Activated CD8-positive, alpha-beta memory T cell treated with anti-CD3 and anti-CD28 coated beads, Interleukin-2, amount 50 U/mL, for 24 hours (primary cell): ENCODE data around the gene MPP3.
A peak's percentile ranks its signal among the peaks of the same experiment; 100 is the strongest.

Experiments
- DNase-seq: peaks from one replicate; pipeline ENCODE4 v3.0.0-alpha.2; 2020; ENCODE audit errors: extremely low read depth

Gene MPP3

DNA sequence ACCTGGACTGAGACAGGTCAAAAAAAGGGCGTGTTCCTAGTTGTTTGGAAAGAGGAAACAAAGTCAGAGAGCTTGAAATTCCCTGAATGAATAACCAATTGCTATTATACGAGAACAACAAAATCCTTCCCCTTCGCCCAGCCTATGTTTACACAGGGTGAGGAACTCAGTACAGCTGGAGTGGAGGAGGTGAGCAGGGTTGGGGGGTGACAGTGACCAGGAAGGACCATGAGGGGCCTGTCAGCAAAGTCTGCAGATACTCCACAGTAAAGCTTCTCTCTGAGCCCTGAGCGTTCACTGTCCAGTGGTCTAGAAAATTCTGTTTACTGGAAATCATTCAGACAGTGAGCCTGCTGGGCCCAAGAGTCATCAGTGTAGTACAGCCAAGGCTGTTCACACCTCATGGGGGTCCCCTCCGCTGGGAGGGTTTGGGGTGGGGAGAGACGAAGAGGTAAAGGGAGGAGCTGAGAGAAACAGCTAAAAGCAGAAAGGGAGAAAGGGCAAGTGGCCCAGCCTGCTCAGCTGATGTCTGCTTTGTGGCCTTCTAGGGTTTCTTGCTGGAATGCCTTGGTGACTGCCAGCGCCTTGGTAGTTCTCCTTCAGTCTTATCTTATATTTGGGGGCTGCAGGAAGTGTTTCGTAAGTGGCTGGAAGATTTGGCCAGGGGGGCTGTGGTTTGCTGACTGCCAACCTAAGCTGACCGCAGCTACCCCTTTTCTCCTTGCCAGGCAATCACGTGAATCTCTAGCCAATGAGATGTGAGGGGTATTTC, 59.9 kb downstream of the MPP3 start:
- no peak for DNase-seq

DNA sequence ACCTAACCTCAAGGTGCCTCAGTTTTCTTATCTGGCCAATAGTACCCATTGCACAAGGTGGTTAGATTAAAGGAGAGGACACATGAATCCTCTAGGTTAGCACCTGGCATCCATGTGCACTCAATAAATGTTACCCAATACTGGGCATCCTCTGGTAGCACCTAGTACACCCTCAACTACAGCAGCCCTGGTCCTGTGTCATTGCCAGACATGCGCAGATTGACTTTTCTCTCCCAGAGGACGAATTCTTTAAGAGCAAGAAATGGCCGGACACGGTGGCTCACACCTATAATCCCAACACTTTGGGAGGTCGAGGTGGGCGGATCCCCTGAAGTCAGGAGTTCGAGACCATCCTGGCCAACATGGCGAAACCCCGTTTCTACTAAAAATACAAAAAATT, 61.5 kb downstream of the MPP3 start:
- no peak for DNase-seq

DNA sequence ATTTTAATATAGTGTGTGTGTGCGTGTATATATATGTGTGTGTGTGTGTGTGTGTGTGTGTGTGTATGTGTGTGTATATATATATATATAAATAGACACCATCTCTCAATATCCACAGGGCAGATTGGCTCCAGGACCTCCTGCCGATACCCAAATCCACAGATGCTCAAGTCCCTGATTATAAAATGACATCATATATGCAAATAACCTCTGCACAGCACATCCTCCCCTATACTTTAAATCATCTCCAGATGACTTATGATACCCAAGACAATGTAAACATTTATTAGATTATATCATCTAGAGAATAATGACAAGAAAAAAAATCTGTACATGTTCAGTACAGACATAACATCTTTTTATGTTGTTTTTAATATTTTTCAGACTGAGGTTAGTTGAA, 62.0 kb downstream of the MPP3 start:
- no peak for DNase-seq

DNA sequence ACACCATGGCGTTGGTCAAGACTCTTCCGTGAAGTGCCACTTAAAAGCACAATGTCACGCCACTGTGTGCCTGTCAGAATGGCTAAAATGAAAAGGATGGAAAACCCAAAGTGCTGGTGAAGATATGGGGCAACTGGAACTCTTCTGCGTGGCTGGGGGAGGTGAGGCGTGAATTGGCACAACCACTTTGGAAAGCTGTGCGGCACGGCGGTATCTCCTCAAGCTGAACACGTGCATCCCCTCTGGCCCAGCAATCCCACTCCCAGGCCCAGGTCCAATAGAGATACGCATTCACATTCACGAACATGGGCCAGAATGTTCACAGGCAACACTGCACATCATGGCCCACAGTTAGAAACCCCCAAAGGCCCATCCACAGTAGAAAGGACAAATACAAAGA, 63.1 kb downstream of the MPP3 start:
- no peak for DNase-seq

DNA sequence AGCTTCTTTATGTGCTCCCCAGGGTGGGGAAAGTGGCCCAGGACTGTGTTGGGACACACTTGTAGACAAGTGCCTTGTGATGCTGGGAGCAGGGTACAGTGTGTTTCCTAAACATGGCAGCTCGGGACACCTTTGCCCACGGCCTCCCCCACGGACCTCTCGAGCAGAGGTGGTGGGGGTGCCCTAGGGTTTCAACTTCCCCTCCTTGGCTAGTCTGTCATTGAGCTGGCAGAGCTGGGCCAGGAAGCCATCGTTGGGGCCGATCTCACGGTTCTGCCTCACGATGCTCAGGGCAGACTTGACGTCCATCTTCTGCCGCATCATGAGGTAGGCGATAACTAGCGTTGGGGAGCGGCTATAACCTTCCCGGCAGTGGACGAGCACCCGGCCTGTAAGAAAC, 63.5 kb downstream of the MPP3 start:
- no peak for DNase-seq

DNA sequence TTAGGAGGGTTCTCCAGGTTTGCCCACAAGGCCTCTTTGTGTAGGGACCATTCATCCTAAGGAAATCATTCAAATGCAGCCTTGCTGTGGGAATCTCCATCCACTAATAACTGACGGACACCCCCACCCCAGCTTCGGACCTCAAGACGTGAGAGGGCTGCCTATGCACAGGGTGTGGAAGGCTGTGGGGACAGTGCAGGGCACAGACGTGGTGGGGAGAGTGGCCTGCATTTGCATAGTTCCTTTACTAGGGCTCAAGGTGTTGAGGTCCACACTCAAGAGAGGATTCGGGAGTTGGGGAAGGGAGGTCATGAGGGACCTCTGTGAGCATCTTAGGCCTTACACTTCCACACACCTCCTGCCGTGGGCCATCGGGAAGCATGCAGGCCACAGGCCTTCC, 64.0 kb downstream of the MPP3 start:
- no peak for DNase-seq

DNA sequence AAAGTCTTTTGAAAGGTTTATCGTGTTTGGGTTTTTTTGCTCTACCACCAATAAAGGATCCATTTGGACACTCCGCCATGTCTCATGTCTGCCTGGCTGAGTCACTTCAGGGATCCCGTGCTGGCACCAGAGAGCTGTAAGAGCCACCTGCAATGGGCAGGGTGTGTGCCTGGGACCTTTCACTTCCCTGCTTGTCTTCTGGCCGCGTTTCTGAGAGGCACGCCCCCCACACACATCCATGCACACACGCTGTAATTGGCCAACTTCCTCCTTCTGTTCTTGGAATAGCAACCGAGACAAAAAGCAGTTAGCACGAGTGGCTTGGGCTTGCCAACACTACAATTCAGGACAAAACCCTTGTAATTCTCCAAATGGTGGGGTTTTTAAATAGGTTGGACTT, 64.6 kb downstream of the MPP3 start:
- DNase-seq, result no peak

DNA sequence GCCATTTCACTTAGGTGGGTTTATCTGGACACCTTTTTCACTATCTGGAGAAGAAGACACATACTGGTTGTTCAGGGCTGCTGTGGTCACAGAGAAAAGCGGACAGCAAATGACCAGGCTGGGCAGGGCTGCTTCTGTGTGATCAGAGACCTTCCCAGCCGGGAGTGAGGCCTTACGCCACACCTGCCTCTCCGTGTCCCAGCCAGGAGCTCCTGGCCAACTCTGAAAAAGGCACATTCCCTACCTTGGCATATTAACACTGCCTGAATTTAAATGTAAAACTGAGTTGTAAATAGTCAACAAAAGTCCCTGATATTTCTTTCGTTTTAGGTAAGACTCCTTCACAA, 65.3 kb downstream of the MPP3 start:
- DNase-seq, result no peak

DNA sequence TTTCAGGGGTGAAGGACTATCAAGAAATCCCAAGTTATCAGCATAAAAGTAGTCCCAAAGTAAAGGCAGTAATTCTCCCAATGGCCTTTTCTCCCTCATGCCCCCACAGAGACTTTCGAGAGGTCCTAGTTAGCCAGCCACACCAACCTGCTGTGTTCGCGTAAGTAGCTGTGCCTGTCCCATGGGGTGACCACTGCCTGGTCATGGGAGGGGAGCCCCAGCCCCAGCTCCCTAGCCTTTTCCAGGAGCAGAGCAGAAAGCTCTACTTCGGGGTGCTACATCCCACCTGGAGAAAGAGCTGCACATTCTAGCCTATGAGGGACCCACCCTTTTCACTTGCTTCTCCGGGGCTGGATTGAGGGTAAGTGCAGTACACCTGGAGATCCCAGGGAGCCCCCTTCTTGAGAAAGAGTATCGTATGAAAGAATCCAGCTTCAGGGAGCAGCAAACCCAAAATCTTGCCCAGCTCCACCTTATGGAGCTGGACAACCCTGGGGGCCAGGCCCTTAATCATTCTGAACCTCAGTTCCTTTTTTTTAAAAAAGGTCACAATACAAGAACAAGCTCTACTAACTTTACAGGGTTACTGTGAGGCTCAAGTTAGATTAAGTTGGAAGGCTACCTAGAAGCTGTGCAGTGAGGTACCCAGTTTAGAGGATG, 65.8 kb downstream of the MPP3 start:
- no peak for DNase-seq

DNA sequence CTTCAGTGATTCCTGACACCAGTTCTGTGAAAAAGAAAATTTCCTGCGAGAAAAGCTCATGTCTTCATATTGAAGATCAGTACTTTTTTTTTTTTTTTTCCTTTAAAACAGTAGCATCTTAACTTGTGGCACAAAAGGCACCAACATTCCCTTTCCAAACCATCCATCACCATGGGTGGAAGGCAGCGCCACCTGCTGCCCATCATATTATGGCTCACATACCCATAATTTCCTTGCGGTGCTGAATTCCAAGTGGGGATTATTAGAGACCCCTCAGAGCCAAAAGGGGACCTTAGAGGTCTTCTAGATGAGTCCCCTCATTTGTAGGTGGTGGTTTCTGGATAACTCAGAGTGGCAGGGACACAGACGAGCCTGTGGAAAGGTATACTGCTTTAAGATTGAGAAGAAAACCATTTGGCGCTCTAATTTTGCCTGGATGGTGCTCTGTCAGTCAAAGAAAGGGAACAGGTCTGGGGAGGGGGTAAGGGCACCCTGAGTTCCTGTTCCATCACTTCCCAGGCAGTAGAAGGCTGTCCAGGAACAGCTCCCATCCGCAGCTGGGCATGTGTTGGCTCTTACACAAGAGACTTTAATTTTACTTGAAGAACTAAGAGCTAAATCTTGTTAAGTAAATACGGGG, 66.4 kb downstream of the MPP3 start:
- DNase-seq, result no peak

DNA sequence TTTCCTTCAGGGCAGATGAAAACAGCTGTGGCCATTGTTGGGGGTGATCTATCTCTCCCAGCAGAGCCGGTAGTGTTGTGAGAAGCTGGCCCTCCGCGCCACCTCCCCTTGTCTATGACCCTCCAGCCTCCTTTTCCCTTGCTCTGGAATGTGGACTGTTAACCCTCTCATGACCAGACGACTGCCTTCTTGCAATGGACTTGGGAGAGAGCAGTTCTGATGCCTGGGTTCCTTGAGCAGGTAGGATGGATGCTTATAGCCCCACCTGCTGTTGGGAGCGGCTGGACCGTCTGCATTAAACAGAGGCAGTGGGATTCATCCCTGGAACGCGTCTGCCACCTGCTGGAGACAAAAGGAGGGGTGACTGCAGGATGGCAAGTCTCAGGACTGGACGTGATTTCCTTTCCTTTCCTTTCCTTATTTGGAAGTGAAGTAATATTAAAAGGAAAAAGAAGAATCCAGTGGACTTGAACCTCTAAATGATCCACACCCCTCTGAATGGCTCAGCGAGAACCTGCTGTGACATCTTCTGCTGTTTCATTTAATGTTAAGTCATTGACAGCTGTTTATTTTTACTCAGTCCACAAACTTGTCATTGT, 72.6 kb downstream of the MPP3 start:
- DNase-seq, result peak; percentile 83

DNA sequence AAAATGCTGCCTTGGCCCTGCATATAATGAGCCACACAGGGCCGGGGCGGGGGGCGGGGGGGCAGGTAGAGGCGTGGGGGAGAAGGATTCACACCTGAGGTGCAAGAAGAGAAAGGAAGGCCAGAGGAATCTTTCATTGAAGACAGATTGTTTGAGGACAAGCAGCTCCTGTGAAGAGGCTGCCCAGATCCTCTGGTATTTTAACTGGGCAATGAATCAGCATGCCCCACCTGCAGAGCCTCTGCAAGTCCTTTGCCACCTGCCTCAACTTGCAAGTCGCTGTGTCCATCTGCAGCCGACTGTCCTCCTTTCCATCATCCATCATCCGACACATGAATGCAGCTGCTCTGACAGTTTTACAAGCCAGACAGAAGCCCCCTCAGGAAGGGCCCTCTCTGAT, 73.1 kb downstream of the MPP3 start:
- DNase-seq, result no peak

DNA sequence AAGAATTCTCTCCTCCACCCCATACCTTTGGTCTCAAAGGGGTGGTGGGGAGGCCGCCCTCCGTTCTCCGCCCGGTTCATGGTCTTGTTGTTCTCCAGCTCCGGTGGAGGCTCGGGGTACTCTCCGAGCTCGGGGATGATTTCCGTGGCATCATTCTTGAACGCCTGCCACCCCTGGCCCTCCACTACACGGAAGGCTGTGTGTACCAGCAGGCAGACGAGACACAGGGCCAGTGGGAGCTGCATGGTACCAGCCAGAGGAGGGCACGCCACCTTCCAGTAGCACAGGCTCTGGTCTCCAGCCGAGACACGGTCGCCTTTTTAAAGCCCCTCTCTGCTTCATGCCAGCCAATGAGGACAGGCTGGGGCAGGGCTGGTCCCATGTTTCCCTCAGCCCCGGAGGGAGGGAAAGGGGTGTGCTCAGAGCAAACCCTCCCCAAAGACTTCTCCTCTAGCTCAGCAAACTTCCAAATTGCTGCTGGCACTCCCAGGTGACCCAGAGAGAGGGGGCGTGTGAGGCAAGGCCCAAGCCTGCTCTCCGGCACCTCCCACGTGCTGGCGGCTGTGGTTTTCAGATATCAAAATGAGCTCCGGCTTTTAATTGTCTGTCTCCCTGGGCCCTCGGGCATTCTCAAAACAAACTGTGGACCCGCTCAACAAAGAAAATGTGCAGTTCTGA, 74.3 kb downstream of the MPP3 start, which contains the start of gene SOST:
TSS of gene SOST (minus strand) at position 295 of the 678 bp plus-strand sequence. CDS start at position 245, 50 bp downstream.
- no peak for DNase-seq

DNA sequence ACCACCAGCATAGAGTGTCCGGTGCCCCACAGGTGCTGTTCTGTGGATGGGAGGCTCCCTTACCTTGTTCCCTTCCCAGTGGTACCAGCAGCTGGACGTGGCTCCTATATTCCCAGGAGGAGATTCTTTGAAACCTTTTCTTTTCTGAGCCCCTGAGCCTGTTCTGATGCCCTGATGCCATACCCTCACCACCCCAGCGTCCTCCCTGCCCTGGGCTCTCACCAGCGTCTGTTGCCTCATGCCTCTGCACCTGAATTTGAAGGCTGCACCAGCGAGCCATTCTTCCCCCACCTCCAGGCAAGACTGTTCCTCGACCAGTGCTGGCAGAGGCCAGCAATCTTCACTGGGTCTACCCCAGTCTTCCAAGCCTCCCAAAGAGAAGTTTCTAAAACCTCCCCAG, 74.9 kb downstream of the MPP3 start:
- no peak for DNase-seq

DNA sequence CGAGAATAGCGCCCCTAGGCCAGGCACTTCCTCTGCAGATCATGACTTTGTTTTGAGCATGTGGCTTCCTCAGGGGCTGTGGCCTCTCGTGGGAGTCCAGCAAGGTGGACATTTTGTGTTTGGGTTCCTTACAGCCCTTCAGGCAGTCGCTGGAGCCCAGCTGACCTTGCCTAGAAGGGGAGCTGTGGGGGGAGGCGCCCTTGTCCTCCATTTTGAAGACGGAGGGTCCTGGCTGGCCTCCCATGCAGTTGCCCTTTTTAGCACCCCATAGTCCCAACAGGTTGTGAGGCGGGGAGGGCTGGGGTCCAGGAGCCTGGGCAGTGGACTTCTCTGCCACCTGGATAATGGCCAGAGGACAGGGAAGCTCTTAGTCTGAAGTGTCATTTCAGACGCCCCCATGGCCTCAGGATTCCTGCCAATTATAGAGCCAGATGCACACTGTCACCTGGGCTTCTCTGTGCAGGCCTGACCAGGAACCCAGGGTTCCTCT, 75.7 kb downstream of the MPP3 start:
- no peak for DNase-seq

DNA sequence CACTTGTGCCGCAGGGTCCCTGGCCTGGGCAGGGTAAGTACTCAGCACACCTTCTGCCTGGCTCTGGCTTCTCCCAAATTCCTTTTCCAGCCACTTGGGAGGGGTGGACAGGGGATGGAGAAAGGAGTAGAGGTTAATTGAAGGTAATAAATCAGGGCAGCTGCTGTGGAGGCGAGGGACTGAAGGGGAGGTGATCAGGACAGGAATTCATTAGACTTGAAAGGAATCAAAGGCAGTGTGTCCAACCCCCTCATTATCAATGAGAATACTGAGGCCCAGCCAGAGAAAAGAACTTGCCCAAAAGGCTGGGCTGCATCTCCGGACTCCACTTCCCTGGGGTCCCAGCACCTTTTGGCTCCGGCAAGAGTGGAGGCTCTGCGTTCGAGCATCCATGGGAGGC, 76.7 kb downstream of the MPP3 start:
- no peak for DNase-seq

DNA sequence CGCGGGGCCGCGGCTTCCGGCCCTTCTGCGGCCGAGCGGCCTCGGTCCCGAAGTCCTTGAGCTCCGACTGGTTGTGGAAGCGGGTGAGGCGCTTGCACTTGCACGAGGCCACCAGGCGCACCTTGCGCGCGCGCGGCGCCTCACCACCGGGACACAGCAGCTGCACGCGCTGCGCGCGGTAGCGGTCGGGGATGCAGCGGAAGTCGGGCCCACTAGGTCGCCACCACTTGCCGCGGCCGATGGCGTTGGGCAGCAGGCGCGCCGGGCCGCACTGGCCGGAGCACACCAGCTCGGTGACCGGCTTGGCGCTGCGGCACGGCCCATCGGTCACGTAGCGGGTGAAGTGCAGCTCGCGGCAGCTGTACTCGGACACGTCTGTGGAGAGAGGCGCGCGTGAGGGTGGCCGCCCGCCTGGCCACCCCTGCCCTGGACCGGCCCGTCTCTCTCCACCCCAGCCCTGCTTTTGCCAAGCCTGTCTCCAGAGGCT, 77.5 kb downstream of the MPP3 start:
- DNase-seq, result no peak

DNA sequence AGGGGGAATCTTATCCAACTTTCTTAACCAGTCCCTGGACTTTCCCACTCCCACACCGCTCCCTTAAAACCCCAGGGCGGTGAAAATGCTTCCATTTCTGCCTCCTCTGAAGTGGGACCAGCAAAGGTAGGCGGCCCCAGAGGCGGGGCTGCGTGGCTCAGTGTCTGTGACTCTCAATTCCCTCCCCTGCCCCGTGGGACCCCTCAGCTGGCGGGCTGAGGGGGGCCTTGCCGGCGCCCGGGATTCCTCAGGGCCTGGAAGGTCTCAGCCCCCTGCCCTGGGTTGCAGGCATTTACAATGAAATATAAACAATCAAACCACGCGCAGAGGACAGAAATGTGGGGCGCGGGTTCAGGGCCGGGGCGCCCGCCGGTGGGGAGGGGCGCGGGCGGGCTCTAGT, 78.0 kb downstream of the MPP3 start:
- no peak for DNase-seq

DNA sequence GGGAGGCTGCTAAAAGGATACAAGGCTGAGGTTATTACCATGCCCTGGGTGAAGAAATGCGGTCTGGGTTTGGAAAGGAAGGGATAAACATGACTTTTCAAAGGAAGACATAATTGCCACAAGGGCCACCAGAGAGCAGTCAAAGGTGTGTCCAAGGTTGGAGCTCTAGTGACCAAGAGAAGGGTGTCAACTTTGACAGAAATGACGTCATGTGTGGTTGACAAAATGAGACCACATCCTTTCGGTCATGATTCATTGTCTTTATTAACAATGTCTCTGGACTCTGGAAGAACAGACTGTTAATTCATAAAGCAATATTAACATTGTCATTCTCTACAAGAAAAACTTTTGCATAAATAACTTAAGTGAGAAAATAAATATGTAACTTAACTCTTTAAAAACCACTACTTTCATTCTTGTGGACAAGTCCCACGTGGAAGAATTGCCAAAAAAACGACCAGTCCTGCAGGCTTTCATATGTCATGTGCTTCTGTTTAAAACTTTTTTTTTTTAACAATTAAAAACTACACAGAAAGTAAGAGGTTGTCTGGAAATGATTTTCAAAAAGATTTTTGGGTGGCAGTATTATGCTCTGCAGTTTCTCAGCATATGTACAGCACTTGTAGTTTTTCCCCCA, 79.3 kb downstream of the MPP3 start:
- DNase-seq, result no peak
